SK-N-MC (cell line): ENCODE measurements around the gene RC3H2.

Source experiments
- EZH2 ChIP-seq: fragments of 200-600 bp; sonication (generic); IDR thresholded peaks from one replicate; pipeline ENCODE4 v1.6.1; 2017; ENCODE audit warnings: antibody characterized with exemption
- POLR2AphosphoS5 ChIP-seq: IDR thresholded peaks from 2 replicates; pipeline ENCODE4 v1.6.1; 2012; ENCODE audit warnings: mild to moderate bottlenecking, low read depth, low read length, borderline replicate concordance

GRCh38 chr9:122806661-122807060 is 98.5 kb downstream of the RC3H2 start:
- TF ChIP-seq POLR2AphosphoS5: no peak
- no peak for TF ChIP-seq EZH2
